Activated naive CD8-positive, alpha-beta T cell treated with anti-CD3 and anti-CD28 coated beads, Interleukin-2, amount 10 ng/mL, durations not matched to agents 7 days and 5 days (primary cell): Measurements from ENCODE around the gene CACNB1. TPM values are rescaled to one million over a fixed set of nuclear protein-coding genes. Genes with fewer than 3 reads are reported as not detected.

Source experiments
- ATAC-seq: fragments of 150-1000 bp; cut with Tn5 transposase; one replicate; pipeline ENCODE4 v1.10.0; 2021; ENCODE audit warnings: low read depth, moderate library complexity
- POLR2A ChIA-PET: fragments of 350-600 bp; sonication (Branson Sonifier 250); formaldehyde crosslinking; loops from one replicate; lab custom pipeline; 2021; ENCODE audit warnings: antibody characterized with exemption; lab: Charles Lee
- DNase-seq: peaks from one replicate; pipeline ENCODE4 v3.0.0; 2021
- H3K27ac Mint-ChIP-seq: one replicate; pipeline ENCODE4 v1.8.0; 2022; ENCODE audit warnings: mild to moderate bottlenecking, mixed read lengths
- H3K27me3 Mint-ChIP-seq: one replicate; pipeline ENCODE4 v1.8.0; 2022; ENCODE audit warnings: mild to moderate bottlenecking, moderate library complexity, mixed read lengths
- H3K36me3 Mint-ChIP-seq: one replicate; pipeline ENCODE4 v1.8.0; 2021; ENCODE audit warnings: mild to moderate bottlenecking, mixed read lengths
- H3K4me1 Mint-ChIP-seq: one replicate; pipeline ENCODE4 v1.8.0; 2021; ENCODE audit warnings: mixed read lengths
- H3K4me3 Mint-ChIP-seq: one replicate; pipeline ENCODE4 v1.8.0; 2022; ENCODE audit warnings: mild to moderate bottlenecking, moderate library complexity, mixed read lengths
- H3K9me3 Mint-ChIP-seq: one replicate; pipeline ENCODE4 v1.8.0; 2021; ENCODE audit warnings: mixed read lengths
- total RNA-seq, 2 experiments: library from RNA; stranded (reverse); gene quantifications; one replicate each; pipeline ENCODE4 v1.2.3, GENCODE V29; 2021

The CACNB1 gene
- total RNA-seq, 2 experiments from 2014 or later: 25.9 to 27.2 TPM

DNA sequence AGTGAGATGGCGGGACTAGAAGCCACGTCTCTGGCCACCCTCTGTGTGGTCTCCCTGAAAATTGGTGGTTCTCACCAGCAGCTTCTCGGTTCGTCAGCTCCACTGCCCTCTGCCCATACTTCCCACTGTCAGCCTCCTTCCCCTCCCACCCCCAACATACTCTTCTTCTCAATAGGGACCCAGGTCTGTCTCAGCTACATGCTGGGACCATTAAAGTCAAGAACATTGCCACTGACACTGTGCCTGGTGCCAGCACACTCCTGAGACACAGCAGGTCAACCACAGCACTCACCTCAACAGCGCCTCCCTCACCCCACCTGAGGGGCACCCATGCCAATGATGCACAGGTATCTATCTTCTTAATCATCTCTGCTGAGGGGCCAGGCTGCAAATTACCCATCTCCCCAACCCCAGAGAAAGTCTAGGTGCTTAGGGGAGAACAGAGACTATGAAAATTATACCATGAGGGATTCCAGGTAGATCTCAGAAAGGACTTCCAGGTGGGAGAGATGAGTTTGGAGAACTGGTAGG lies 47.3 kb downstream of the CACNB1 start:
- H3K4me1 Mint-ChIP-seq: peaks cover 35% of the 10 kb centered on the region
- H3K27me3 Mint-ChIP-seq: peaks cover 18% of the 10 kb centered on the region
- peaks cover 1% of the 10 kb centered on the region for H3K9me3 Mint-ChIP-seq
- H3K4me3 Mint-ChIP-seq: peak overlapping the region; percentile 3
- peaks cover 3% of the 10 kb centered on the region for H3K36me3 Mint-ChIP-seq
- POLR2A ChIA-PET: interaction anchor here (4.0 kb wide), 1 partner anchor 57 kb away, joined by 34 read pairs; no protein-coding TSS in a partner anchor
- no peak for ATAC-seq
- DNase-seq: no peak
- no peak overlapping the region for H3K27ac Mint-ChIP-seq

DNA sequence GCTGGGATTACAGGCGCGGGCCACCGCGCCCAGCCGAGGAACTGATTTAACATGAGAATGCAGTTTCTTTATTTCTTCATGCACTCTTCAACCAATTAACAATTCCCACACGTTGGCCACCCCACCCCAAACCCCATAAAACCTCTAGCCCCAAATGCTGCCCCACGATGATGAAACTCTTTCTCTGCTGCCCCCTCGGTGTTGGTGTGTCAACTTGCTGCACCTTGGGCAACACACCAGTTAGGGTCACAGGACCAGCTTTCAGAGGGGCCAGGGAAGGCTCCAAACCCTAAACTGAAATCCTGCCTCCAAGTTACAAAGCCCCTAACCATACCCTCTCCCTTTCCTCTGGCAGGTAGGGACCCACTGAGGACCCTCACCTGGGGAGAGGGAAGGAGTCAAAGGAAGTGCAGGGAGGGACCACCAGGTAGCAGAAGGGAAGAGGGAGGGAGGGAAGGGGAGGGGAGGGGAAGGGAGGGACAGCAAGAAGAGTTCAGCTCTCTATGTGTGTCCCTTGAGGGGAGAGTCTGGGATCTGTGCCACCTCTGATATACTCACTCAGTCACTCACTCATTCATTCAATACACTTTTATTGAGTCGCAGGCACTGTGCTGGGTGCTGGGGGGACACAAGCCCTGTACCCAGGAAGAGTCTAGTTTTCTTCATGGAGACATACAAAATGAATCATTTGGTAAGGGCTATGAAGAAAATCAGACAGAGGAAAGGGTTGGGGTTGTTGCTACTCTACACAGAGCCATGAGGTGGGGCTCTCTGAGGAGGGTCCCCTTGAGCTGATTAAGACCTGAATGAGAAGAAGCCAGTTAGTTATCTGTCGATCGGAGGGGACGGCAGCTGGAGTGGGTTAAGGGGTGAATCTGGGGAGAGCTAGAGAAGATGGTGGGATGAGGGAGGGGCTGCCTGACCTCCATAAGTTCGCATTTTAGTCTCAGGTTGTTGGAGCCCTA lies 50.0 kb downstream of the CACNB1 start:
- Mint-ChIP-seq H3K27ac (no peak overlapping the region), H3K36me3 (no peaks in the 10 kb centered on the region), H3K4me1 (peaks cover 22% of the 10 kb centered on the region)

DNA sequence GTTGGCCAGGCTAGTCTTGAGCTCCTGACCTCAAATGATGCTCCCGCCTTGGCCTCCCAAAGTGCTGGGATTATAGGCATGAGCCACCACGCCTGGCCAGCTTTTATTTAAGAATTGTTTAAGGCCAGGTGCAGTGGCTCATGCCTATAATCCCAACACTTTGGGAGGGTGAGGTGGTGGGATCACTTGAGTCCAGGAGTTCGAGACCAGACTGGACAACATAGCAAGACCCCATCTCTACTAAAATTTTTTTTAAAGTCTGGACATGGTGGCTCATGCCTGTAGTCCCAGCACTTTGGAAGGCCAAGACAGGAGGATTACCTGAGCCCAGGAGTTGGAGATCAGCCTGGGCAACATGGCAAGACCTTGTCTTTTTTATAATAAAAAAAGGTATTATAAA lies 51.2 kb downstream of the CACNB1 start:
- Mint-ChIP-seq H3K27ac (no peak overlapping the region), H3K4me3 (no peak overlapping the region), H3K9me3 (no peaks in the 10 kb centered on the region), H3K4me1 (peaks cover 15% of the 10 kb centered on the region), H3K27me3 (peaks cover 17% of the 10 kb centered on the region), H3K36me3 (no peaks in the 10 kb centered on the region)
- POLR2A ChIA-PET: no interaction called here
- no peak for DNase-seq
- ATAC-seq: no peak

More for the DNA sequence above, 50.0 kb downstream of the CACNB1 start:
- no peak for DNase-seq
- H3K9me3 Mint-ChIP-seq: no peaks in the 10 kb centered on the region
- H3K4me3 Mint-ChIP-seq: no peak overlapping the region
- POLR2A ChIA-PET: no interaction called here
- ATAC-seq: no peak
- peaks cover 17% of the 10 kb centered on the region for H3K27me3 Mint-ChIP-seq

DNA sequence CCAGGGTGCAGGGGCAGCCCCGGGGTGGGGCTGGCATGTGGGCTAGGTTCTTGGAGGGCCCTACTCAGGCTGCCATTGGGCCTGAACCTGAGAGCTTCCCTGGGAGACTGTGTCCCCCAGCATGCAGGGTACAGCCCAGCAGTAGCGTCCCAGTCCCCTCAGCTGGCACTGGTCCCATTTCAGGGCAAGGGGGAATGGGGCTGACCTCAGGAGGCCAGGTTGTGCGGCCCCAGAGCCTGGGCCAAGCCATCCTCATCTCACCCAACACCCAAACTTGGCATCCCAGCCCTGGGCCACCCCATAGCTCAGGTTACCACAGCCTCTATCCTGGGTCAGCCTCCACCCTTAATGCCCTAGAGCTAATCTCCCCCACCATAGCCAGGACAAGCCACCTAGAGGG lies 52.3 kb downstream of the CACNB1 start:
- DNase-seq (no peak), ATAC-seq (no peak)
- H3K36me3 Mint-ChIP-seq: no peaks in the 10 kb centered on the region
- no peak overlapping the region for H3K4me3 Mint-ChIP-seq
- peaks cover 7% of the 10 kb centered on the region for H3K27me3 Mint-ChIP-seq
- POLR2A ChIA-PET: no interaction called here
- peaks cover 10% of the 10 kb centered on the region for H3K4me1 Mint-ChIP-seq
- H3K9me3 Mint-ChIP-seq: no peaks in the 10 kb centered on the region
- no peak overlapping the region for H3K27ac Mint-ChIP-seq

DNA sequence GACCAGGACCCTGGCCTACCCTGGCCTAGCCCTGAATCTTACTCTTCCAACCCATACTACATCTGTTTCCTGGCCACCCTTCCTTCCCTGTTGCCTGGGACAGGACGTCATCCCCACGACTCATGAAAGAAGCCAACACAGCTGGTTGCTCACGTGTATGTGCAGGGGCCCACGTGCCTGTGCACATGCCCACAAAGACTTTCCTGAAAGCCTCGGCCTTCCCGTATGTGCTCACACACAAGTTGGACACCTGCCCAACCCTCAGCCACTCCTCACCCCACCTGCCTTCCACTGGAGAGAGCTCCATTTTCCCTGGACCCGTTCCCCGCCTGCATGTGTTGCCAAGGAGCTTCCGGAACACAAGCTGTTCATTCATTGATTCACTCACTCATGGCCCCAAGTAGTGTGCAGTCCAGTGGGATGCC lies 53.0 kb downstream of the CACNB1 start:
- DNase-seq (no peak), ATAC-seq (no peak)
- H3K36me3 Mint-ChIP-seq: no peaks in the 10 kb centered on the region
- POLR2A ChIA-PET: no interaction called here
- H3K27ac Mint-ChIP-seq: no peak overlapping the region
- no peaks in the 10 kb centered on the region for H3K9me3 Mint-ChIP-seq
- H3K4me1 Mint-ChIP-seq: peaks cover 6% of the 10 kb centered on the region
- H3K27me3 Mint-ChIP-seq: peaks cover 3% of the 10 kb centered on the region
- no peak overlapping the region for H3K4me3 Mint-ChIP-seq

DNA sequence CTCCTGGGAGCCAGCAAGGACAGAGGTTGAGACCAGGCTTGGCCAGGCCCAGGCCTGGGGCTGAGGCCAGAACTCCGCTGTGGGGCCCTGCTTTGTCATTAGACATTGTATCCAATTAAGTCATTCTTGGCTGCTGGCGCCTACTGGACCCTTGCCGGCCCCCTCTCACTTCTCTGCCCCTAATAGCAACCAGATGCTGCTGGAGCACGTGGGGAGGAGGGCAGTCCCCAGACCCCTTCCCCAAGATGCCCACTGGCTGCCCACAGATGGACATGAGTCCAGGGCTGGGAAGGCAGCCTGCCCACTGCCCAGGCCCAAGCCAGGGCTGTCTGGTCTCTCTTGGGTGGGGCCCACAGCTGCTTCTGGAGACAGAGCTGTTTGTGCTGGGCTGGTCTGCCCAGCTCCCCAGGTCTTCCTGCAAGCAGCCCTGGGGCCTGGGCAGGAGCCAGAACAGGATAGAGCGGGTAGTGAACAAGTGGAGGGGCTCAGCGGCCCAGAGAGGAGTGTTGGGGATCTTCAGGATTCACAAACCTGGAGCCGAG lies 53.8 kb downstream of the CACNB1 start:
- ATAC-seq (no peak), DNase-seq (no peak)
- no peak overlapping the region for H3K4me3 Mint-ChIP-seq
- H3K4me1 Mint-ChIP-seq: peaks cover 6% of the 10 kb centered on the region
- no peaks in the 10 kb centered on the region for H3K36me3 Mint-ChIP-seq
- H3K9me3 Mint-ChIP-seq: no peaks in the 10 kb centered on the region
- H3K27me3 Mint-ChIP-seq: peaks cover 3% of the 10 kb centered on the region
- POLR2A ChIA-PET: interaction anchor here (0.6 kb wide), 1 partner anchor 55 kb away, joined by 3 read pairs; no protein-coding TSS in a partner anchor
- H3K27ac Mint-ChIP-seq: no peak overlapping the region

DNA sequence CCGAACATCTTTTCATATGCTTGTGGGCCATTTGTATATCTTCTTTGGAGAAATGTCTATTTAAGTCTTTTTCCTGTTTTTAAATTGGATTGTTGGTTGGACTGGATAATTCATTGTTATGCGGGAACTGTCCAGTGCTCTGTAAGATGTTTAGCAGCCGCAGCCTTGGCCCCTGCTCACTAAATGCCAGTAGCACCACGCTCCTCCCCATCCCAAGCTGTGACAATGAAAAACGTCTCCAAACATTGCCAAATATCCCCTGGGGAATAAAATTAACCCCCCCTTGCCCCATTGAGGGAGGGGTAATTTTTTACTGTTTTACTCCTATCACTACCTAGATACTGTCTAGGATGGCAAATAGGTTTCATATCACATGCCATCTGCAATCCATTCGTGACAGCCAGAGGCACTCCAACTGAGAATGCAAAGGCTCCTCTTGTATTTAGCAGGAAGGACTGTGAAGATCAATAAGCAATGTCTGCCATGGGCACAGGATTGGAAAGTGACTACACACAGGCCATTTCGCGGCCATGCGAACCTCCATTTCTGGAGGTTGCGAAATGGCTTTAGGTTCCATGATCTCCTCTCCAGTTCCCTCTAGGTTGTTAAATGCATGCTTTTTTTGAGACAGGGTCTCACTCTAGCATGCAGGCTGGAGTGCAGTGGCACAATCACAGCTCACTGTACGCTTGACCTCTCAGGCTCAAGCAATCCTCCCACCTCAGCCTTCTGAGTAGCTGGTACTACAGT lies 55.4 kb downstream of the CACNB1 start:
- no peaks in the 10 kb centered on the region for H3K9me3 Mint-ChIP-seq
- H3K4me3 Mint-ChIP-seq: no peak overlapping the region
- H3K27ac Mint-ChIP-seq: no peak overlapping the region
- DNase-seq (no peak), ATAC-seq (no peak)
- POLR2A ChIA-PET: no interaction called here
- no peaks in the 10 kb centered on the region for H3K36me3 Mint-ChIP-seq
- peaks cover 3% of the 10 kb centered on the region for H3K4me1 Mint-ChIP-seq
- no peaks in the 10 kb centered on the region for H3K27me3 Mint-ChIP-seq

DNA sequence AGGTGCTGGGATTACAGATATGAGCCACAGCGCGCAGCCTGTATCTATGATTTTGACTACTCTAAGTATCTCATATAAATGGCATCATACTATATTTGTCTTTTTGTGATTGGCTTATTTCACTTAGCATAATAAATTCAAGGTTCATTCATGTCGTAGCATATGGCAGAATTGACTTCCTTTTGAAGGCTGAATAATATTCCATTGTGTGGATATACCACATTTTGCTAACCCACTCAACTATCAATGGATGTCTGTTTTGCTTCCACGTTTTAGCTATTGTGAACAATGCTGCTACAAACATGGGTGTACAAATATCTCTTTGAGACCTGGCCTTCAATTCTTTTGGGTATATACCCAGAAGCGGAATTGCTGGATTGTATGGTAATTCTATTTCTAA lies 56.2 kb downstream of the CACNB1 start:
- Mint-ChIP-seq H3K4me3 (no peak overlapping the region), H3K36me3 (no peaks in the 10 kb centered on the region), H3K27me3 (no peaks in the 10 kb centered on the region), H3K27ac (no peak overlapping the region), H3K4me1 (peaks cover 3% of the 10 kb centered on the region), H3K9me3 (no peaks in the 10 kb centered on the region)
- POLR2A ChIA-PET: no interaction called here
- ATAC-seq: no peak
- no peak for DNase-seq

DNA sequence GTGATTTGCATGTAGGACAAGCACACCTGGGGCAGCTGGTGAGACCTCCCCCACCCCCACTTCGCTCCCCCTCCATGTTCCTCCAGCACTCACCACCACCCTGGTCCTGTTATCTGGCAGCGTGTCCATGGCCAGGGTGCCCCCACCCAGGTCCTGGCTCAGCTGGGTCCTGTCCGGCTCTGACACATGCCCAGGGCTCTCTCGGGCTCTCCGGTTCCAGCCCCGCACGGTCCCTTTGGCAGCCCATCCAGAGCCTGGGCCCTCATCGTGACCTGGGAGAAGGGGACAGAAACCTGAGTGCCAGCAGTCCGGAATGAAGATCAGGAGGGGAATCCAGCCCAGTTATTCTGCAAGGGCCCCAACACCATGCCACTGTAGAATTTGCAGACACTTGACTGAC lies 57.9 kb downstream of the CACNB1 start:
- H3K27ac Mint-ChIP-seq: no peak overlapping the region
- DNase-seq: no peak

DNA sequence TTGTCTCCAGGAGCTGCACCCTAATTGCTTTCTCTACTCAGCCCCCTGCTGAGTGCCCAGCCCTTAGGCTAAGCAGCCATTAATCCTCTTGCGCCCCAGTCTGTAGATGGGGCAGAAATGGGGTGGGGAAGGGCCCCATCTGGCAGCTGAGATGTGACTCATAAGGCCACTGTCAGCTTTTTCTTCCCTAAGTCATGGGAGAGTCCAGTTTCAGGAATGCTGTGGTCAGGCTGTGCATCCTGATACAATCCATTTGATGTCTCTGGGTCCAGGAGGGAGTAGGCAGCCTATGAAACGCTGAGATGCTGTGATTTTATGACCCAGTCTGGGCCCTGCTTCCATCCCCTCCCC lies 58.3 kb downstream of the CACNB1 start:
- H3K27ac Mint-ChIP-seq: no peak overlapping the region
- no peak overlapping the region for H3K4me3 Mint-ChIP-seq

More for the DNA sequence above, 57.9 kb downstream of the CACNB1 start:
- no peak for ATAC-seq
- H3K36me3 Mint-ChIP-seq: no peaks in the 10 kb centered on the region
- no peaks in the 10 kb centered on the region for H3K9me3 Mint-ChIP-seq
- POLR2A ChIA-PET: no interaction called here
- peaks cover 3% of the 10 kb centered on the region for H3K4me1 Mint-ChIP-seq
- H3K4me3 Mint-ChIP-seq: no peak overlapping the region
- H3K27me3 Mint-ChIP-seq: peaks cover 3% of the 10 kb centered on the region

DNA sequence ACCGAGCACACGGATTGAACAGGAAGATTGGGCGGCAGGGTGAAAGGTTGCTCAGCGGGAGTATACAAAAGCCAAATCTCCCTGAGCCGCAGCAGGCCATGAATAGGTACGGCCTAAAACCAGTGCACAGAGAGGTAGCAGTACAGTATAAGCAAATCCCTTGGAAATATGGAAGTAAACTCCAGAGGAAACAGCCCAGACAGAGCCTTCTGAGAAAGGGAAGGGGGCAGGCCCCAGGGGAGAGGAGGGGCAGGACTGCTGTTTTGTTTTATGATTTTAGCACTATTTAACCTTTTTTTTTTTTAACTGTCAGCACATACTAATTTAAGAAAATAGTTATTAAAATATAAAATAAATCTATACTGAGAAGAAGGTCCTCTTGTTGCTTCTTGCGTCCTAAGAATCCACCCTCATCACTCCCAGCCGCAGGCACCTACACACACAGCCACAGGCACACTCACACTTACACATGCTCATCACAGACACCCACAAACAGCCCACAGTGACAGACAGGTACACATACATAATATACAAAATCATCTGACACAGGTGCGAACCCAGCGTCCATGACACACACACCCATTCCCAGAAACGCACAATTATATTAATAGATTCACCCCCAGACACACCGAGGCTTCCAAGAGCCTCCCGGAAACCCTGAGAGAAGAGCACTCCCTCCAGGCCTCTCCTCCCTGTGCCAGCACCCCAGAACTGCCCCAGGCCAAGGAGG lies 58.9 kb downstream of the CACNB1 start:
- no peaks in the 10 kb centered on the region for H3K9me3 Mint-ChIP-seq
- no peak overlapping the region for H3K27ac Mint-ChIP-seq

More for the DNA sequence above, 58.3 kb downstream of the CACNB1 start:
- ATAC-seq (no peak), DNase-seq (no peak)
- H3K9me3 Mint-ChIP-seq: no peaks in the 10 kb centered on the region
- H3K4me1 Mint-ChIP-seq: no peaks in the 10 kb centered on the region
- peaks cover 3% of the 10 kb centered on the region for H3K27me3 Mint-ChIP-seq
- POLR2A ChIA-PET: no interaction called here
- H3K36me3 Mint-ChIP-seq: no peaks in the 10 kb centered on the region

DNA sequence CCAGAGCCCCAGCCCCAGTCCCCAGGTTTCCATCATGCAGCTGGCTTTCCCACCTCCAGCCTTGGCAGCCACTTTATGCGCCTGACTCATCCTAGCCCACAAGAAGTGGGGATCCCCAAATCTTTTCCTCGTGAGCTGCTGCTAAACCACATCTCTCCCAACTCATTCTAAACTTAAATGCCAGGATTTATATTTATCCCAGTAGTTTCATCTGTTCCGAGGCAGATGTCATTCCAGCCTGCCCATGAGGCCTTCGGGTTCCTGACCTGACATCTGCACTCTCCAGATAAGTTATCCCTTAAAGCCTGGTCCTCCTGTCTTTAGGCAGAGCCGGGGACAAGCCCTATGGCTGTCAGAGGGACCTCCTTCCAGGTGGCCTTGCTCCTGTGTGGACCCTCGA lies 62.6 kb downstream of the CACNB1 start:
- no peaks in the 10 kb centered on the region for H3K36me3 Mint-ChIP-seq
- no peak overlapping the region for H3K4me3 Mint-ChIP-seq
- POLR2A ChIA-PET: no interaction called here
- DNase-seq (no peak), ATAC-seq (no peak)
- H3K9me3 Mint-ChIP-seq: no peaks in the 10 kb centered on the region
- no peak overlapping the region for H3K27ac Mint-ChIP-seq
- H3K27me3 Mint-ChIP-seq: peaks cover 5% of the 10 kb centered on the region
- H3K4me1 Mint-ChIP-seq: no peaks in the 10 kb centered on the region

More for the DNA sequence above, 58.9 kb downstream of the CACNB1 start:
- no peaks in the 10 kb centered on the region for H3K36me3 Mint-ChIP-seq
- no peak overlapping the region for H3K4me3 Mint-ChIP-seq
- DNase-seq (no peak), ATAC-seq (no peak)
- H3K27me3 Mint-ChIP-seq: peaks cover 3% of the 10 kb centered on the region
- POLR2A ChIA-PET: no interaction called here
- H3K4me1 Mint-ChIP-seq: no peaks in the 10 kb centered on the region

DNA sequence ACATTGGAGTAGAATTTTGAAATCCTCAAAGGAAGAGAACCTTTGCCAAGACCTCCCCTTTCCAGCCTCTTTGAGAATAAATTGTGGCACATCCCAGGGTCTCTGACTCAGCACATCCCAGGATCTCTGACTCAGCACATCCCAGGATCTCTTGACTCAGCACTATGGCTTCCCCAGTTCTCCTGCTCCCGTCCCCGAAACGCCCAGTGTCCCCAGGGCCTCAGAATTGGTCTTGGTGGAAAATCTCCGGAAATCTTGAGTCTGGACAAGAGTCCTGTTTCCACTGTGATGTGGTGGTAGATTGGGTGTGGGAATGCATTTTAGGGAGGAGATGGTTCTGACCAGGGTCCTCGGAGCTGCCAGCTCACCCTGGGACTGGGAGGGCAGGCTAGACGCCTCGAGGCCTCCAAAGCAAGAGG lies 65.3 kb downstream of the CACNB1 start:
- Mint-ChIP-seq H3K36me3 (no peaks in the 10 kb centered on the region), H3K9me3 (no peaks in the 10 kb centered on the region), H3K4me3 (no peak overlapping the region), H3K27me3 (peaks cover 5% of the 10 kb centered on the region), H3K4me1 (no peaks in the 10 kb centered on the region), H3K27ac (peak overlapping the region; percentile 25)
- ATAC-seq (no peak), DNase-seq (no peak)
- POLR2A ChIA-PET: no interaction called here
